Neural progenitor cell (in vitro differentiated cells): ENCODE measurements around the gene TTC39C.

Source experiments
- CTCF ChIP-seq: fragments of 200-600 bp; sonication (generic); IDR thresholded peaks from 2 replicates; pipeline ENCODE4 v1.5.1; 2017; ENCODE audit warnings: antibody characterized with exemption, mild to moderate bottlenecking
- EZH2 ChIP-seq: fragments of 200-600 bp; sonication (generic); IDR thresholded peaks from 2 replicates; pipeline ENCODE4 v1.6.1; 2017; ENCODE audit warnings: antibody characterized with exemption, mild to moderate bottlenecking, moderate library complexity

GRCh38 chr18:24121625-24122024 is 107.1 kb downstream of the TTC39C start:
- TF ChIP-seq EZH2 (no peak), CTCF (no peak)
